Measurements from ENCODE around the gene C1R. TPM values are rescaled to one million over a fixed set of nuclear protein-coding genes. Genes with fewer than 3 reads are reported as not detected.

Gene C1R
- total and polyA plus RNA-seq, 2 of the 8 experiments (the other 6 are each of a cell fraction or from before 2014, with no cell fraction given) = 6.9 to 16.3 TPM

- TF ChIP-seq CHD7 (IDR thresholded peaks at IDR 0.05; ENCODE audit: insufficient replicate concordance, low read length) (no peak), RXRA (IDR thresholded peaks at IDR 0.05; ENCODE audit: insufficient read depth, low read depth, low read length) (no peak), ZNF274 (IDR thresholded peaks at IDR 0.05; ENCODE audit: borderline replicate concordance, extremely low read depth, low read length) (no peak), TBP (IDR thresholded peaks at IDR 0.05; ENCODE audit: low read depth, low read length) (no peak), CTCF (IDR thresholded peaks at IDR 0.05; ENCODE audit: control extremely low read depth in 1 of 3, insufficient read depth in 1 of 3, low read depth in 1 of 3, low read length in 3 of 3) (no peak), RFX5 (IDR thresholded peaks at IDR 0.05; ENCODE audit: borderline replicate concordance, low read depth, low read length) (no peak)
Observed at GRCh38 chr12:7112041-7112440, 19.8 kb upstream of the C1R start (continued).
